Fibroblast of villous mesenchyme (primary cell): ENCODE results near the gene RAD51D. TPM values are rescaled to one million over a fixed set of nuclear protein-coding genes. Genes with fewer than 3 reads are reported as not detected.

Source experiments
- DNase-seq: peaks from one replicate; pipeline ENCODE4 v3.0.0-alpha.2; 2010; ENCODE audit warnings: low read depth
- H3K4me3 ChIP-seq: 2 replicates; pipeline ENCODE4 v1.5.1; 2011; ENCODE audit warnings: low read depth, mild to moderate bottlenecking, low read length
- total RNA-seq: library from RNA; depleted of rRNA; stranded (reverse); fragments of >200 nt; gene quantifications from 2 replicates; pipeline ENCODE4 v1.2.3, GENCODE V29; 2012
- TF ChIP-seq, protein P1 (sequence below): IDR thresholded peaks from 2 replicates; pipeline ENCODE4 v1.5.1; 2012; ENCODE audit warnings: low read depth, mild to moderate bottlenecking, low read length; ENCODE audit not compliant: insufficient read depth

Gene RAD51D
- total RNA-seq, 1 donor: 8.6 TPM

DNA sequence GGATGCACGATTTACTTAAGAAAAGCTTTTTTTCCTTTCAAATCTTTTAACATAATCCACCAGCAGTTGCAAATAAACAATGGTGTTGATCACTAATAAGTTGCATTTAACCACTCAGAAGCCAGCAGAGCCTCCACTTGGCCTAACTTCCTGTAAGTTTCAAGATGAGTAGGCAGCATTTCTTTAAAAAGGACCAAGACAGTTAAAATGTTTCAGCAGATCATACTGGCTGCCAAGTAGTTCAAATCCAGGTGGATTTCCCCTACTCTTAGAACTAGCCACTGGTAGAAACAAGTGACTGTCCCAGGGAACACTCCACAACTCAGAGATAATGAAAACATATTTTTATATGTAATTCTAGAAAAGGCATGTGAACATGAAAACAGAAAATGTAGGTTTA is 39.1 kb downstream of the RAD51D start:
- TF ChIP-seq, protein P1, sequence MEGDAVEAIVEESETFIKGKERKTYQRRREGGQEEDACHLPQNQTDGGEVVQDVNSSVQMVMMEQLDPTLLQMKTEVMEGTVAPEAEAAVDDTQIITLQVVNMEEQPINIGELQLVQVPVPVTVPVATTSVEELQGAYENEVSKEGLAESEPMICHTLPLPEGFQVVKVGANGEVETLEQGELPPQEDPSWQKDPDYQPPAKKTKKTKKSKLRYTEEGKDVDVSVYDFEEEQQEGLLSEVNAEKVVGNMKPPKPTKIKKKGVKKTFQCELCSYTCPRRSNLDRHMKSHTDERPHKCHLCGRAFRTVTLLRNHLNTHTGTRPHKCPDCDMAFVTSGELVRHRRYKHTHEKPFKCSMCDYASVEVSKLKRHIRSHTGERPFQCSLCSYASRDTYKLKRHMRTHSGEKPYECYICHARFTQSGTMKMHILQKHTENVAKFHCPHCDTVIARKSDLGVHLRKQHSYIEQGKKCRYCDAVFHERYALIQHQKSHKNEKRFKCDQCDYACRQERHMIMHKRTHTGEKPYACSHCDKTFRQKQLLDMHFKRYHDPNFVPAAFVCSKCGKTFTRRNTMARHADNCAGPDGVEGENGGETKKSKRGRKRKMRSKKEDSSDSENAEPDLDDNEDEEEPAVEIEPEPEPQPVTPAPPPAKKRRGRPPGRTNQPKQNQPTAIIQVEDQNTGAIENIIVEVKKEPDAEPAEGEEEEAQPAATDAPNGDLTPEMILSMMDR: no peak
- no peak overlapping the region for H3K4me3 ChIP-seq
- DNase-seq: no peak

DNA sequence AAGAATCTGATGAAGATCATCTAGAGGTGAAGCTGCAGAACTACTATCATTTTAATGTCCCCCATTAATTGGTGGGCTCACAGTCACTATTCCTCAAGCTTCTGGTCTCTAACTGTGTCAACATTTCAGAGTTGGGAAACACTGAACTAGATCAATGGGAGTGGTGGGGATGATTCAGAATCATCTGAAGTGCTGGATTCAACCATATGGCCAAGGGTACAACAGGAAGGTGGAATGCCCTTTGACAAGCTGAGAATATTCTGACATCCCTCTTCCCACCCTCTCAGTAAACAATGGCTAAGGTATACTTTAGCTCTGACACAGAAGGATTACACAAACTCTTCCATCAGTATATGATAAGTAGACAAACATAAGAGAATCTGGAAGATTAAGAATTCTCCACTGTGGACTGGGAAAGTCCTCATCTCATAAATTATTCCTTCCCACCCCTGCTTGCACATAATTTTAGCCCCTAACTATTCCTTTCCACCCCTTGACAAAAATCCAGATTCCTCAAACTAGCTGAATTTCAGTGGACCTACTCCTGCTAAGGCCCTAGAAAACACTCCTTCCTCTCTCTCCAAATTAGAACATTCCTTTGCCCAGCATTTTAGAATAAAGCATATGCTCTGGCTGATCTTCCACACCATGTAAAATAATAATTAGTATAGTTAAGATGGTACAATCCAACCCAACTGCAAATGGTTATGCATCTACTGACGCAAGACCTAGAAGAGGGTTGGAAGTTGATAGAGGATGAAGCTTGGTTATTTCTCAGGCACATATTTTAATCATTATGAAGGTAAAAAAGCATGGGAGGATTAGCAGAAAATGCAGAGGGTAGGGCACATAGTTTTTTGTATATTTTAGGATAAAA is 39.9 kb downstream of the RAD51D start:
- TF ChIP-seq, protein P1: no peak
- DNase-seq: peak; percentile 31
- no peak overlapping the region for H3K4me3 ChIP-seq

DNA sequence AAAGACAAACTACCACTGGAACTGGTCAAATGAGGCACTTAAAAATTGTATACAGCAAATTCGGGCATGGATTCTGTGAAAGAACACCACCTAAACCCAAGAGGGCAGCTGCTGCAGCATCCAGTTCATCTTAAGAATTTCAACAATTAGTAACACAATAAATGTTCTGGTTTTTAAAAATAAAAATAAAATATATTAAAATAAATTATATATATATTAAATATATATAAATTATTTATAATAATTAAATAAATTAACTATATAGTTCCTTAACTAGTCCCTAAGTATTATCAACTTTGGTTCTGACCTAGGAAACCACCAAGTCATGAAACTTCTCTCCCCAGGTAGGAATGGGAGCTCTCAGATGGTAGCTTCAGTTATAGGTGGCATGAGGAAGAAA is 42.8 kb downstream of the RAD51D start:
- no peak for DNase-seq
- H3K4me3 ChIP-seq: no peak overlapping the region
- TF ChIP-seq, protein P1: no peak

DNA sequence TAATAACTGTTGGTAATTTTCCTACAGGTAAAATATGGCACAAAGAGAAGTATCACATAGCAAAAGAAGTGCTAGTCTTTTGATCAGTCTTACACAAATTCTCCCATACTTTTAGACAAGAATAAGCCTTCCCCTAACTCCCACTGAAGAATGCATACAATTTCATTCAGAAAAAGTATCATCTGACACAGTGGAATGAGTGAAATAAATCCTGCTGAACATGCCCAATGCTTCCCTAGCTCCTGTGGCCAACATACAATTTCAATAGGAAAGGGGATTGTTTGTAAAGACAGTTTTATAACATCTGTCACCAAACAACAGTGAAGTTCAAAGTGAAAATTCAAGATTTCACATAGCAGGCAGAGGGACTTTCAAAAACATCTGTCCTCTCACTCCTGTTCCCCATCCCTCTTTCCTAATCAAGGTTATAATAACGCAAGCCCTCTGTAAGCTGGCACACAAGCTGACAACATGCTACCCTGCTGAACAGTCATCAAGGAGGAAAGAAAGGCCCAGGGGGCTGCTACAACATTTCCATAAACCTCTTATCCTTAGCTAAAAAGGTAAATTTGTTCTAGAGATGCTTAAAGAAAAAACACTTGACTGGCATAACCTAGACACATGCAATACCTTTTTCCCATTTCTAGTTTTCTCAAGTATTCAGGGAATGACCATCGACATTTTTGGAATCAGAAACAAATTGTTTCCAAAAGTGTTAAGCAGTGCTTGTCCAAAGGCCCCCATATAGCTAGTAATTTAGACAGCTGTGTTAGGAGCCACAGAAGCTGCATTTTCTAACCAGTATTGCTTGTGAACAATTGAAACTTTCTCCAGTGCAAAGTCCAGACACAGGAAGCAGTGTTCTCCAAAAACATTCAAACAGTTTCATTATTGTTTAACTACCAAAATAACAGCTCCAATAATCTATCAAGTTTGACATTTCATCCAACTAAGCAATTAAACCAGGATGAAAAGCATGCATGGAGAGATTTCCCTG is 44.7 kb downstream of the RAD51D start:
- DNase-seq: no peak
- TF ChIP-seq, protein P1: no peak
- H3K4me3 ChIP-seq: no peak overlapping the region

DNA sequence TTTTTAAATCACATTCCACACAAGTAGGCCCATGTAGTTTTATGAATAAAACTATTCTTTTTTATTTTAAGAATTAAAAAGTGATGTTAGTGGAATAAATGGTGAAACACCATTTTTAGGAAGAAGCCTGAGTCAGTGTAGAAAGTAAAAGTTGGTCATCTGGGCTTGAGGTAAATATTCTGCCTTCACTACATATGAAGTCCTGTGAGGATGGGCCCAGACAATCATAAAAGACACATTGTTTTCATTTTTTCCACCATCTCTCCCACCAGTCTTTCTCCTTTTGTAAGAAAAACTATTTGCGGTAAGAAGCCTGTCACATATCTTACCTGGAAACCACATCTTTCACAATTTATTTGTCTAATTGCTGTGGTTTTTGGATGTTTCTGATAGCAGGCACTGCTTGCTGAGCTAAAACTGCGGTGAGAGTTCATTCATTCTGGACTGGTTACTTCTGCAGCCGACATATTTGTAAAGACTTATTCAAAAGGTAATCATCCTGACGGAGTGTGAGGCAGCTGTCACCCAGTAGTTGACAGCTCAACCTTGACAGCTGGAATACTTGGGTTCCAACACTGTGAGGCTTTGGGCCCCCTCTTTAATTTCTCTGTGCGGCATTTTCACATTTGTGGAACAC is 45.6 kb downstream of the RAD51D start:
- H3K4me3 ChIP-seq: no peak overlapping the region
- TF ChIP-seq, protein P1: no peak
- DNase-seq: no peak

DNA sequence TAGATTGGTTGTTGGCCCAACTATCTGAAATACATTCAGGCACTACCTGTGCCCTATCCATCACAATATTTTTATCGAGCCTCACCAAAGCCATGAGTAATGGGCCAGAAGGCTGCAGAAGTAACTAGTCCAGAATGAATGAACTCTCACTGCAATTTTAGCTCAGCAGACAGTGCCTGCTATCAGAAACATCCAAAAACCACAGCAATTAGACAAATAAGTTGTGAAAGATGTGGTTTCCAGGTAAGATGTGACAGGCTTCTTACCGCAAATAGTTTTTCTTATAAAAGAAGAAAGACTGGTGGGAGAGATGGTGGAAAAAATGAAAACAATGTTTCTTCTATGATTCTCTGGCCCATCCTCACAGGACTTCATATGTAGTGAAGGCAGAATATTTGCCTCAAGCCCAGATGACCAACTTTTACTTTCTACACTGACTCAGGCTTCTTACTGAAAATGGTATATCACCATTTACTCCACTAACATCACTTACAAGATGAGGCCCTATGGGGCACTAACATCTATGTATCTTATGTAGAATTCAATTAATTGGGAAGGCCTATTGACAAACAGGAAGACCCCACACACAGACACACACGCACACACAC is 46.4 kb downstream of the RAD51D start:
- no peak overlapping the region for H3K4me3 ChIP-seq
- DNase-seq: no peak
- TF ChIP-seq, protein P1: no peak
